NCI-H2227 (cell line): ENCODE measurements around the gene FCN3.
"Not testable (repeated sequence)": the region's sequence is repeated elsewhere in the genome, so short reads cannot be mapped to it uniquely, and the experiment has no call there.

Source experiments
- DNase-seq: peaks from one replicate; lab custom pipeline; 2025; ENCODE audit not compliant: unreplicated experiment; lab: John Stamatoyannopoulos, UW

Gene FCN3

DNA sequence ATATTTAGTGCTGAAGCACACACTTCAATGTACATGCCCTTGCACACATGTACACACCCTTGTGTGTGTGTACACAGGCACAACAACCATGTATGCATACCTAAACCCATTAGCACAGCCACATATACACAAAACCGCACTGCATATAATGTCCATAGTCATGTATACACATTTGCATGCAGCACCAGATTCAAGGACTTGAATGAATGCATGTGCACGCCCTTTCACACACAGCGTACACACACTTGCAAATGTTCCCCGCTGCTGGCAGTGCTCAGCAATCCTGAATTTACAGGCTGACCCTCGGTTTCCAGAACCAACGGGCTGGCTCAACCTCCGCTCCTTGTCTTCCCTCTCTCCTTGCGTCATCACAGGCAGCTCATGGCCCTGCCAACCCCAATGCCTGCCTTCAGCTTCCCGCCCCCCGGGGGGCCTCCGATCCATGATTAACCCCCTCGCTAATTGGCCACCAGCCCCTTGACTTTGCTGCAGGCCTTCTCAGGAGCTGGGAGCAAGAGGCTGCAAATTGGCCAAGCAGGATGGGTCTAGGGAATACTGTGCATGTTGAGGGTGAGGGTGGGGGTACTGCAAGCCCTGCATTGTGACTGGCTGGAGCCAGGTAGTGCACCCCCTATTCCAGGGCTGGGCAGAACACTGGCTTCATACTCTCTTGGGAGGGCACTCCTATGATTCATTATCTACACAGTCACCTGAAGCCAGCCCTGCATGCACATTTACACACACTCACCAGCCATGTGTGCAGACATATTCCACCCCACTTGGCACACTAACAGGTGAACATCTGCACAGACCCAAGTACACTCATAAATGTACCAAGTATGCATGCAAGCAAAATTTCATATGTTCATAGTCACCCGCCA is 25.7 kb upstream of the FCN3 start:
- DNase-seq = peak; percentile 39

DNA sequence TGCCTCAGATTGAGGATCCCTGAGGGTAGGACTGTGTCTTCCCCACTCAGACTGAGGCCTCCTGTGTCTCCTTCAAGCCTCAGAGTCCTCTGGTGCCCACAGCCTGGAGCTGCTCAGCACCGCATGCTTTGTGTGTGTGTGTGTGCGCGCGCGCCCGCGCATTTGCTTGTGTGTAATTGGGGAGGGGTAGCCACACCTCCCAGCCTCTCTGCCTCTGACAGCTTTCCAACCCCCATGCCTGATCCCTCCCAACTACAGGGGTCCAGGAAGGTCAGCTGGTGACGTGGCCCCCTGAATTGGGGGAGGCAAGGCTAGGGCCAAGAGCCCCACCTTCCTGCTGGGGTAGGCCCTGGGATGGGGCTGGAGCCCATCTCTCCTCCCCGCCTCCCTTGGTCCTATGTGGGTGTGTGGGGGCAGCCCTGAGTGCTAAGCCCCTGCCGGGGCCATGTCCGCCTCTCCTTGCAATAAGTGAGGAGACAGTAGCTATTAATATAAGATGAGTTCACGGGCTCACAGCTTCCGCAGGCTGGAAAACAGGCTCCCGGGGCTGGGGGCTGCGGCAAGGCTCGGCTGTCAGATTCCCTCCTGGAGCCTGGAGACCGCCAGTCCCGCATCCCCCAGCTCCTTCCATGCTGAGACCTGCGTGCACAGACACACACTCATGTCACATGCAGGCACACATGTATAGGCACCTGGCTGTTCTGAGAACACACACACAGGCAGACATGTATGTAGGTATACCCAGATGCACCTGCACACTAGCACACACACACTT is 24.8 kb upstream of the FCN3 start:
- peak; percentile 89 for DNase-seq

DNA sequence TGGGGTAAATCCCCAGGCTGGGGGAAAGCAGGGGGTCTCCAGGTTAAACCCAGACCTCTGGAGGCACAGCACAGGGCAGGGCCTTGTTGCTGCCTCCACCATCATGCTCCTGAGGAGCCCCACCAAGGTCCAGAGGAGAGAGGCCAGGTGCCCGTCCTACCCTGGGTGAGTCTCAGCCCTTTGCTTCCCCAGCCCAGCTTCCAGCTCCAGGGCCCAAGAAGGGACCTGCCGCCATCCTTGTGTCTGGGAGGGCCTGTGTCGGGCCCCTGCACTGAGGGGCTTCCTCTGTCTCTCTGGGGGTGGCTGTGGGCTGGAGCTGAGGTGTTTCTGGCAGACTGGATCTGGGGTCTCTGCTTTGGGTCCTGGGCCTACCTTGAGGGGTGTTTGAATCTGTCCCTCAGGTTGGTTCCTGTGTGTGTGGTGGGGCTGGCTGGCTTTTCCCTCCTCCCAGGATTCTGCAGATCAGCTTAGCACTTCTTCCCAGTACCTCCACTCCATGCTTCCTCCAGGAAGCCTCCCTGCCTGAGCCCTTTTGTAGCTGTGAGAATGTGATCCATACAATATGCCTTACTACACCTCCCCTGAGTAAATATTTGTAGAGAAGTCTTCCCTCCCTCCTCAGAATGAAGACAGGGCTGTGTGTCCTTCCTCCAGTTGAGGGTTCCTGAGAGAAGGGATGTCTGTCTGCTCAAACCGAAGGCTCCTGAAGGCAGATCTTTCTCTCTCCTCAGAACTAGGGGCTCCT is 24.0 kb upstream of the FCN3 start:
- DNase-seq = no peak

GRCh38 chr1:27397749-27398148 is 23.1 kb upstream of the FCN3 start:
- DNase-seq = no peak

GRCh38 chr1:27397110-27397509 is 22.5 kb upstream of the FCN3 start:
- DNase-seq = no peak

- DNase-seq = peak; percentile 82
These were observed 21.0 kb upstream of the FCN3 start for GRCh38 chr1:27395441-27396195.

DNA sequence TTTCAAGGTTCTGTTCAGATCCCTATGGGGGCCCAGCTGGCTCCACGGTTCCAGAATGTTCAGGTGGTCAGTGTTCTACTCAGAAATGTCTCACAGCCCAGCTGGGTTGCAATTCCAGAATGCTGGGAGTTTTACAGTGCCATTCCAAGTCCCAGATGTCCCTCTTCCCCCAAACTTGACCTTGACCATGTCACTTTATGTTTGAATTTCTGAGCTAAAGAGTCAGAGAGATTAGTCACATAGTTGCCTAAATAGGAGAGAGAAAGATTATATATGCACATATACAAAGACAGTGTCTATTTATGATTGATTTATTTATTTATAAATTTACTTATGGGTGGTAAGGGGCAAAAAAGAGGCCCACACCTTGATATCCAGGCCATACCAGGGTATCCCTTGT is 20.3 kb upstream of the FCN3 start:
- no peak for DNase-seq

- no peak for DNase-seq
These were observed 19.6 kb upstream of the FCN3 start for GRCh38 chr1:27394282-27394658.

DNA sequence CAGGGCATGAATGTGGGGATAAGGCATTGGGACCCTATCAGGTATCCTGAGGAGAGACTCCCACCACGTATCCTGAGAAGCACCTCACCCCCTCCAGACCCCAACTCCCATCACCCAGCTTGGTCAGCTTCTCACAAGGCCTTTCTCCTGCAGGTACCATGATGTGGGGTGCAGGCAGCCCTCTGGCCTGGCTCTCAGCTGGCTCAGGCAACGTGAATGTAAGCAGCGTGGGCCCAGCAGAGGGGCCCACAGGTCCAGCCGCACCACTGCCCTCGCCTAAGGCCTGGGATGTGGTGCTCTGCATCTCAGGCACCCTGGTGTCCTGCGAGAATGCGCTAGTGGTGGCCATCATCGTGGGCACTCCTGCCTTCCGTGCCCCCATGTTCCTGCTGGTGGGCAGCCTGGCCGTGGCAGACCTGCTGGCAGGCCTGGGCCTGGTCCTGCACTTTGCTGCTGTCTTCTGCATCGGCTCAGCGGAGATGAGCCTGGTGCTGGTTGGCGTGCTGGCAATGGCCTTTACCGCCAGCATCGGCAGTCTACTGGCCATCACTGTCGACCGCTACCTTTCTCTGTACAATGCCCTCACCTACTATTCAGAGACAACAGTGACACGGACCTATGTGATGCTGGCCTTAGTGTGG is 19.1 kb upstream of the FCN3 start:
- no peak for DNase-seq

DNA sequence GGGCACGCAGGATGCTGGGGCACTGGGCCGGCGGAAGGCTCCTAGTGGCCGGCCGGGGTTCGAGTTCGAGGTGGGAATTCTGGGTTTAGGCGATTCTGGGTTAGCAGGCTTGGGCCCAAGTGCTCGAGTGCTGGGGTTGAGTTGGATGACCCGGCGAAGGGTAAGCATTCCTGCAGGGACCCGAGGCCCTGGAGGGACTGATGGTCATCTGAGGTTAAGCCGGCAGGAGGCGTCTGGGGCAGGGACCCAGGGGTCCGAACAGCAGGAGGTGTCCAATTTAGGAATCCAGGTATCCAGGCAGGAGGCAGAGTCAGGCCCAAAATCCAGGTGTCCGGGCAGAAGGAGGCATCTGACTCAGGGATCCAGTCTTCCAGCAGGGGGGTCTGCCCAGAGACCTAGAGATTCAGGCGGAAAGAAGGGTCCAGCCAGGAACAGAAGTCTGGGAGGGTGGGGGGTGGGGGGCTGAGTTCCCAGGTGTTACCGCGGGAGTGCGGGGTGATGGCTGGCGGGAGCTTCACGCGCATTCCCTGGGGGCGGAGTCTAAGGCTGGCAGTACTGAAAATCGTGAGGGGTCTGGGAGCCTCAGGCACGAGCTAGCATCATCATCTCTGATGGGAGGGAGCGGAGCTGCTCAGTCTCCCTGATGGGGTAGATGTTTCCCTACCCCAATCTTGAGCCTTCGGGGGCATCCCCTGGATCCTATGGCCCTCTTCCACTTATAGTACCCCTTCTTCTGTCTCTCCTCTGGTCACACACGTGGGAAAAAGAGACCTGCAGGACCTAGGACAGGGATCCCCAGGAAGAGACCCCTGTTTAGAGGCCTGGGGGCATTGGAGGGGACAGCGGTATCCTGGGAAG is 18.4 kb upstream of the FCN3 start:
- peak; percentile 57 for DNase-seq

DNA sequence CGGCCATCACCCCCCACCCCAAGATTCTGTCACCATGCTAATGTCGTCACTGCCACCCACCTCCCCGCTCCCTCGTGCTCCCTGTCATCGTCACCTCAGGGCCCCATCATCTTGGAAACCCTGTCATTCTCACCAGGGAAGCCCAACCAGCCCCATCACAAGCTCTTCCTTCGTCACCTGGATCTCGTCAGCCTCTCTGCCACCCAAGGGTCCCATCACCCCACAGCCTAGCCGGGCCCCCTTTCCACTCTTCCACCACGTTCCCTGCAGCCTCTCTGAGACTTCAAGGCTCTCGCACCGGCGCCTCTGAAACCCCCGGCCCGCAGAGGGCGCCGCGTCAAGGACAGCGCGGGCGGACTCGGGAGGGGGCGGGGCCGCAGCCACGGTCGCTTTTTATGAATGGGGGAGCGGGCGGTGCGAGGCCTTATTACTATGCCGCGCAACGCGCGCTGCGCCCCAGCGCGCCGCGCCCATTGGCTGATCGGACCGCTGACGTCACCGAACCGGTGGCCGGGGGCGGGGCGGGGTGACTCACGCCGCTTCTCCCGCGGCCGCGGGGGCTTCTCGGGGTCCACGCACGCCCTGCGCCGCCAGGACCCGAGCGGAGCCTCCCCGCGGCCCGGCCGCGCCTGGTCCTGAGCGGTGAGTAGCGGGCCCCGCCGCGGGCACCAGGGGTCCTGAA is 17.6 kb upstream of the FCN3 start, which contains the start of gene GPR3:
Gene GPR3 (plus strand): TSS at position 527 of the 682 bp plus-strand sequence. CDS start 1,177 bp downstream, outside the sequence.
- peak; percentile 97 for DNase-seq

DNA sequence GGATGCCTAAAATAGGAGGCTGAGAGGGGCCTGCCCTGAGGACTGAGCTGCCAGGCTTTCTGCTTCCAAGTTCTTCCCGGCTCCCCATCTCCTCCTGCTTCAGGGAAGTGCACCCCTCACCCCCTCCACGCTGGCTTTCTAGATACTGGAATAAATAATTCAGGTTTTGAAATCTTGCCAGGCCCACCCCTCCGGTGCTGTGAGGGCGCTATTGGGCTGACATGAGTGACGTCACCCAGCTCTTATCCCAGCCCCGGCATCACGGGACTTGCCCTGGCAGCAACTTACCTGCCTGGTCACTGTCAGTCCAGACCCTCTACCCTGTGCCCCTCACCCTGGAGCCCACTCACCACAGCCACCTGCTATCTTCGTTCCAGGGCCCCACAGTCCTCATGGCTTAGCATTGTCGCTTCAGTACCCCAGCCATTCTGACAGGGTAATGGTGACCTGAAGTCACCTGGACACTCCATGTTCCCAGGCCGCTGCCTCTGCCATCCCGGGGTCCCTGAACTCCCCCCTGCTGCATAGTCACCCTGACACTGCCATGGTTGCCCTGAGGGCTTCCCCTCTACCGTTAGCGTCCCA is 17.0 kb upstream of the FCN3 start:
- peak; percentile 79 for DNase-seq

DNA sequence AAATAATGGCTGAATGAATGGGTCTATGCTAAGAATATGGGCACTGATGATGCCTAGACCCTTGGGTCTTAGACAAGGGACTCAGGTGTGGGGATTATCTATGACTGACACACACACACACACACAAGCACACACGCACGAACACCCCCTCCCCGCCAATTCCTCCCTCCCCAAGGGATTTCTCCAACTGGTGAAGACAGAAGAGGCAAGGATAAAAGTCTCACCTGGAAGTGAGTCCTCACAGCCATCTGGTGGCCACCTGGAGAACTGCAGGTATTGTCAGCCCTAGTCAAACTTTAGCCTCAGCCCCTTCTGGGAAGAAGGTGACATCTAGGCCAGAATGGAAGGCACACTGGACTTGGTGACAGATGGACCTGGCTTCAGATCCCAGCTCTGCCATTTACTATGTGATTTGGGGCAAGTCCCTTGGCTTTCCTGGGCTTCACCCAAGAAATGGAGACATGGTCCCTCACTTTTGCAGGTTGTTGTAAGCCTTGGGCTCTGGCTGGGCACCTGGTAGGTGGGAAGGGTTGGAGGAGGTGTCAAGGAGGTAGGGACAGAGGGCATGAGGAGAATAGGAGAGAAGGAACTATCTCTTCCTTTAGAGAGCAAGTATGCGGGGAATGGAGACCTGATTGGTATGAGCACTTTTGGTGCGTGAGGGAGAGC is 13.8 kb upstream of the FCN3 start:
- peak; percentile 68 for DNase-seq

DNA sequence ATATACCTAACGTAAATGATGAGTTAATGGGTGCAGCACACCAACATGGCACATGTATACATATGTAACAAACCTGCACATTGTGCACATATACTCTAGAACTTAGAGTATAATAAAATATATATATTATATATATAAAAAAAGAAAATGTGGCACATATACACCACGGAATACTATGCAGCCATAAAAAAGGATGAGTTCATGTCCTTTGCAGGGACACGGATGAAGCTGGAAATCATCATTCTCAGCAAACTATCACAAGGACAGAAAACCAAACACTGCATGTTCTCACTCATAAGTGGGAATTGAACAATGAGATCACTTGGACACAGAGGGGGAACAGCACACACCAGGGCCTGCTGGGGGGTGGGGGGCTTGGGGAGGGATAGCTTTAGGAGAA is 10.2 kb upstream of the FCN3 start:
- not testable (repeated sequence) for DNase-seq

- no peak for DNase-seq
These were observed 9.0 kb upstream of the FCN3 start for GRCh38 chr1:27383661-27384060.

DNA sequence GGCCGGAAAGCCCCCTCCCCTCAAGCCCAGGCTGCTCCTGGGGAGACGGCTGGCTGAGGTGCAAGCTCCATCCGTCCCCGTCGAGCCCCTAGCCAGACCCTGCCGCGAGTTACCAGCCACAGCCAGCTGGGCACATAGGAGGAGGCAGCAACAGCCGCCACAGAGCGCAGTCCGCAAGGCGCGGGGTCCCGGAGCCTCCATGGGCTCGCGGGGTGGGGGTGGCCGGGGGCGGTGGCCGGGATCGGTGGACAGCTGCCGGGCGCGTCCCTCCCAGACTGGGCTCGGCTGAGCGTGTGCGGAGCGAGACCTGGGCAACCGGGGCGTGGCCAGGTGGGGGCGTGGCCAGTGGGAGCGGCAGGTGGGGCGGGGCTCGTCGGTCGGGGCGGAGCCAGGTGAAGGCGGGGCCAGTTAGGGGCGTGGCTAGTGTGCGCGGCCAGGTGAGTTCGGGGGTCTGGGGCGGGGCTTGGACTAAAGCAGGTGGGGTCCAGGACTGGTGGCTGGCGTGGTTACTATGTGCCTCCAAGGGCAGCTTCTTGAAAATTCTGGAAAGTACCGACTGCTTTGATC is 8.5 kb upstream of the FCN3 start, which contains the start of gene CD164L2:
Gene CD164L2 (minus strand): TSS at position 295 of the 567 bp plus-strand sequence. CDS start 94 bp downstream, at position 201.
- no peak for DNase-seq
